GM19468 (cell line): ENCODE measurements around the gene ICE1.
"Not testable (repeated sequence)": the region's sequence is repeated elsewhere in the genome, so short reads cannot be mapped to it uniquely, and the experiment has no call there.

ENCODE experiments used
- ATAC-seq: cut with Tn5 transposase; IDR thresholded peaks from one replicate; pipeline ENCODE4 v1.9.1; 2021; ENCODE audit warnings: mild to moderate bottlenecking, moderate library complexity, moderate number of reproducible peaks; ENCODE audit not compliant: unreplicated experiment; ENCODE audit errors: extremely low read depth

The ICE1 gene

GRCh38 chr5:5395093-5395492 lies 27.4 kb upstream of the ICE1 start:
- ATAC-seq: not testable (repeated sequence)

- ATAC-seq: no peak
These were observed 24.4 kb upstream of the ICE1 start for GRCh38 chr5:5398071-5398470.

GRCh38 chr5:5401095-5401494 lies 21.4 kb upstream of the ICE1 start:
- no peak for ATAC-seq

- ATAC-seq: no peak
These were observed 18.7 kb upstream of the ICE1 start for GRCh38 chr5:5403741-5404140.

GRCh38 chr5:5404381-5404780 lies 18.1 kb upstream of the ICE1 start:
- ATAC-seq: no peak

GRCh38 chr5:5405441-5405840 lies 17.0 kb upstream of the ICE1 start:
- ATAC-seq: no peak

GRCh38 chr5:5407924-5408323 lies 14.6 kb upstream of the ICE1 start:
- no peak for ATAC-seq

GRCh38 chr5:5409151-5409810 lies 13.2 kb upstream of the ICE1 start:
- no peak for ATAC-seq

GRCh38 chr5:5413856-5414255 lies 8.6 kb upstream of the ICE1 start:
- ATAC-seq: not testable (repeated sequence)

- no peak for ATAC-seq
These were observed 7.5 kb upstream of the ICE1 start for GRCh38 chr5:5414999-5415398.

- no peak for ATAC-seq
These were observed 5.7 kb upstream of the ICE1 start for GRCh38 chr5:5416733-5417132.

GRCh38 chr5:5418006-5418405 lies 4.5 kb upstream of the ICE1 start:
- ATAC-seq: no peak

- ATAC-seq: no peak
These were observed 3.7 kb upstream of the ICE1 start for GRCh38 chr5:5418764-5419163.

- no peak for ATAC-seq
These were observed 2.9 kb upstream of the ICE1 start for GRCh38 chr5:5419291-5420210.

- no peak for ATAC-seq
These were observed 2.2 kb upstream of the ICE1 start for GRCh38 chr5:5420251-5420650.

- no peak for ATAC-seq
These were observed 1.1 kb upstream of the ICE1 start for GRCh38 chr5:5421149-5421960.

GRCh38 chr5:5422819-5423515 lies 490 bp downstream of the ICE1 start:
- peak; percentile 1 for ATAC-seq

GRCh38 chr5:5423586-5423985 lies 1.1 kb downstream of the ICE1 start:
- ATAC-seq: no peak

- ATAC-seq: no peak
These were observed 2.3 kb downstream of the ICE1 start for GRCh38 chr5:5424736-5425135.

- no peak for ATAC-seq
These were observed 7.7 kb downstream of the ICE1 start for GRCh38 chr5:5430136-5430535.
